CD8-positive, alpha-beta memory T cell (primary cell): ENCODE measurements around the gene OBSCN. TPM values are rescaled to one million over a fixed set of nuclear protein-coding genes. Genes with fewer than 3 reads are reported as not detected.

Source experiments
- CTCF ChIA-PET: fragments of 350-600 bp; sonication (Branson Sonifier 250); formaldehyde crosslinking; loops from one replicate; lab custom pipeline; 2021; ENCODE audit warnings: antibody characterized with exemption; lab: Charles Lee
- POLR2A ChIA-PET: fragments of 350-600 bp; sonication (Branson Sonifier 250); formaldehyde crosslinking; loops from one replicate; lab custom pipeline; 2021; ENCODE audit warnings: antibody characterized with exemption; lab: Charles Lee
- DNase-seq, 5 donors: peaks; one replicate each; pipeline versions ENCODE4 v3.0.0 to v3.0.0-alpha.2; 2020 to 2022; ENCODE audit warnings: mixed read lengths in 1 of 5
- H3K27ac ChIP-seq: one replicate; pipeline ENCODE4 v1.7.0; 2013; ENCODE audit warnings: low read depth, mild to moderate bottlenecking, low read length, moderate library complexity
- H3K27me3 ChIP-seq: 2 replicates; pipeline ENCODE4 v1.7.0; 2013; ENCODE audit warnings: low read length, mild to moderate bottlenecking; ENCODE audit not compliant: insufficient read depth, poor library complexity, severe bottlenecking
- H3K36me3 ChIP-seq: 2 replicates; pipeline ENCODE4 v1.7.0; 2013; ENCODE audit warnings: mild to moderate bottlenecking, low read length, moderate library complexity; ENCODE audit not compliant: insufficient read depth
- H3K4me1 ChIP-seq: 2 replicates; pipeline ENCODE4 v1.7.0; 2013; ENCODE audit warnings: mild to moderate bottlenecking, low read length, moderate library complexity; ENCODE audit not compliant: insufficient read depth
- H3K4me3 ChIP-seq: 2 replicates; pipeline ENCODE4 v1.7.0; 2013; ENCODE audit warnings: mild to moderate bottlenecking, low read length
- H3K9me3 ChIP-seq: 2 replicates; pipeline ENCODE4 v1.7.0; 2013; ENCODE audit warnings: mild to moderate bottlenecking, low read length
- H3K27ac Mint-ChIP-seq, 8 donors: one replicate each; pipeline ENCODE4 v1.8.0; 2020 to 2021; ENCODE audit warnings: mixed read lengths in 8 of 8, mild to moderate bottlenecking in 6 of 8, inconsistent platforms in 3 of 8, moderate library complexity in 3 of 8
- H3K27me3 Mint-ChIP-seq, 2 donors: one replicate each; pipeline ENCODE4 v1.8.0; 2020 to 2021; ENCODE audit warnings: mixed read lengths in 2 of 2, mild to moderate bottlenecking in 1 of 2, moderate library complexity in 1 of 2
- H3K36me3 Mint-ChIP-seq, 3 donors: one replicate each; pipeline ENCODE4 v1.8.0; 2020 to 2021; ENCODE audit warnings: mixed read lengths in 3 of 3, inconsistent platforms in 1 of 3, mild to moderate bottlenecking in 1 of 3
- H3K4me1 Mint-ChIP-seq, 3 donors: one replicate each; pipeline ENCODE4 v1.8.0; 2020 to 2021; ENCODE audit warnings: mixed read lengths in 3 of 3, inconsistent platforms in 1 of 3, mild to moderate bottlenecking in 1 of 3
- H3K4me3 Mint-ChIP-seq, 7 donors: one replicate each; pipeline ENCODE4 v1.8.0; 2020 to 2021; ENCODE audit warnings: mixed read lengths in 7 of 7, mild to moderate bottlenecking in 6 of 7, moderate library complexity in 4 of 7, inconsistent platforms in 2 of 7
- H3K9me3 Mint-ChIP-seq, 5 donors: one replicate each; pipeline ENCODE4 v1.8.0; 2020 to 2022; ENCODE audit warnings: mixed read lengths in 5 of 5, mild to moderate bottlenecking in 3 of 5, moderate library complexity in 2 of 5, inconsistent platforms in 1 of 5
- polyA plus RNA-seq: library from polyadenylated mRNA; unstranded; fragments of 300-500 nt; fragmentation: Illumina TruSeq; gene quantifications from one replicate; pipeline ENCODE4 v1.2.3, GENCODE V29; 2021
- total RNA-seq, 2 experiments: library from RNA; stranded (reverse); gene quantifications; one replicate each; pipeline ENCODE4 v1.2.3, GENCODE V29; 2021

OBSCN gene
- total and polyA plus RNA-seq, 3 experiments from 2014 or later: 3.0 to 13.6 (median 10.9) TPM

DNA sequence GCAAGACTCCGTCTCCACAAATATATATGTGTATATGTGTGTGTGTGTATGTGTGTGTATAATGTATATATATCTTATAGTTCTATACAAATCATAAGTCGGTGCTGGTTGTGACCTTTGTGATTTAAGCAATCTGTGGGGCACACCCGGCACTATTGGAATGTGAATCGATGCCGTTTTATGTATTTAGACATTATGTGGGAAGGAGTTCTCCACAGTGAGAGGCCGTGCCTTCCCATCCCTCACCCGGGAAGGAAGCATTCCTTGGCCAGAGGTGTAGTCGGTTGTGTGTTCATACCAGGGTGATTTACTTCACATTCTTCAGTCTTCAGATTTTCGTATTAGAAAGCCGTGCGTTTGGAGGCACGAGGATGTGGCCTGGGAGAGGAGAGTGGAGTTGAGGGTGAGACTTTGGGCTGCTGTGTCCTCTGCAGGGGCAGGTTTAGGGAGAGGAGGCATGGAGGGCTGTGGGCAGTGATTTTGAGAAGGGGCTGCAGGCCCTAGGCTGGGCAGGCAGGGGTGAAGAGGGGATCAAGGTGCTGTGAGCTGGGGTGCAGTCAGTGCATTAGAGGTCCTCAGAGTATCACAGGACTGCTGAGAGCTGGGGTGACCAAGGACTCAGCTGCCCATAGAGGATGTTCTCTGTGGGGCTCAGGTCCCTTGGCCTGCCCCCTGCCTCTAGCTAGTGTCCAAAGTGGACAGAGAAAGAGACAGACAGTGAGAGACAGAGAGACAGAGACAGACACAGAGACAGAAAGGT lies 141.0 kb downstream of the OBSCN start:
- no peaks in the 10 kb centered on the region for H3K27me3 ChIP-seq
- H3K27me3 Mint-ChIP-seq: peaks cover 0 to 1% of the 10 kb centered on the region in 2 donors
- POLR2A ChIA-PET: no interaction called here
- CTCF ChIA-PET: no interaction called here
- no peaks in the 10 kb centered on the region for H3K36me3 ChIP-seq
- H3K4me3 ChIP-seq: no peak overlapping the region
- H3K36me3 Mint-ChIP-seq: peaks cover 2 to 7% (median 4%) of the 10 kb centered on the region in 3 donors
- no peak overlapping the region for H3K27ac ChIP-seq
- H3K9me3 ChIP-seq: no peaks in the 10 kb centered on the region
- DNase-seq: peak in 1 of 5 donors; percentile 23
- H3K4me1 Mint-ChIP-seq: no peaks in the 10 kb centered on the region
- peak overlapping the region in 2 of 8 donors; percentile 50 to 52 for H3K27ac Mint-ChIP-seq
- H3K9me3 Mint-ChIP-seq: peaks cover 0 to 6% (median 0%) of the 10 kb centered on the region in 5 donors
- H3K4me3 Mint-ChIP-seq: no peak overlapping the region
- H3K4me1 ChIP-seq: no peaks in the 10 kb centered on the region

DNA sequence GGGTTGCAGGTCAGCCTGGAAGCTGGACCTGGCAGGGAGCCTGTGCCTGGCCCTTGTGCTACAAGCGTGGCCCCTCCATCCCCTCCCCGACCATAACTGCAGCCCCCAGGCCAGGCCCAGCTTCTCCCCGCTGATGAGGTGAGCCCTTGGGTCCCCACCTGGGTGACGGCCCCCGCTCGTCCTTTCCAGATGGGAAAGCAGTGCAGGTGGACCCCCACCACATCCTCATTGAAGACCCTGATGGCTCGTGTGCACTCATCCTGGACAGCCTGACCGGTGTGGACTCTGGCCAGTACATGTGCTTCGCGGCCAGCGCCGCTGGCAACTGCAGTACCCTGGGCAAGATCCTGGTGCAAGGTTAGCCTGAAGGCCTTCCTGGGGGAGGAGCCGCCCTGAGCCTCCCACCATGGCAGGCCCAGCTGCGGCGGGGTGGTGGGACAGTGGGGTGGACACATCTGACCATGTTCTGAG lies 141.9 kb downstream of the OBSCN start:
- ChIA-PET CTCF (no interaction called here), POLR2A (no interaction called here)
- H3K4me1 Mint-ChIP-seq: no peaks in the 10 kb centered on the region
- Histone ChIP-seq H3K36me3 (no peaks in the 10 kb centered on the region), H3K4me3 (no peak overlapping the region), H3K4me1 (no peaks in the 10 kb centered on the region), H3K27ac (no peak overlapping the region), H3K27me3 (no peaks in the 10 kb centered on the region), H3K9me3 (no peaks in the 10 kb centered on the region)
- H3K27ac Mint-ChIP-seq: no peak overlapping the region
- H3K9me3 Mint-ChIP-seq: no peaks in the 10 kb centered on the region
- H3K36me3 Mint-ChIP-seq: peaks cover 0 to 8% (median 2%) of the 10 kb centered on the region in 3 donors
- H3K4me3 Mint-ChIP-seq: no peak overlapping the region
- peak in 1 of 5 donors; percentile 39 for DNase-seq
- H3K27me3 Mint-ChIP-seq: peaks cover 0 to 1% of the 10 kb centered on the region in 2 donors

DNA sequence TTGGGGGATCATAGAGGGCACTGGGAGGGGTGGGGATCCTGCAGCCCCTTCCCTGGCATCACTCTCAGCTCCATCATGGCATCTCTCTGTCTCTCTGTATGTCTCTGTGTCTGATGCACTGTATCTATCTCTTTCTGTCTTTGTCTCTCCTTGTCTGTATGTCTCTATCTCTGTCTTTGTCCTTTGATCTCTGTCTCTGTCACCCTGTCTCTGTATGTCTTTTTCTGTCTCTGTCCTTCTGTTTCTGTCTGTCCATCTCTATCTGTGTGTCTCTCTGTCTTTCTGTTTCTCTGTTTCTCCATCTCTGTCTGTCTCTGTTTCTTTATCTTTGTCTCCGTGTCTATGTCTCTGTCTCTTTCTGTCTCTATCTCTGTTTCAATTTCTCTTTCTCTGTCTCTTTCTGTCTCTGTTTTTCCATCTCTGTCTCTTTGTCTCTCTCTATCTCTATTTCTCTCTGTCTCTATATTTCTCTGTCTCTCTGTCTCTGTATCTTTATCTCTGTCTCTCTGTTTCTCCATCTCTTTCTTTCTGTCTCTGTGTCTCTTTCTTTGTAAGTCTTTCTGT lies 142.4 kb downstream of the OBSCN start:
- no peaks in the 10 kb centered on the region for H3K36me3 ChIP-seq
- no peak overlapping the region for H3K4me3 Mint-ChIP-seq
- H3K4me1 ChIP-seq: no peaks in the 10 kb centered on the region
- H3K27ac Mint-ChIP-seq: peak overlapping the region in 2 of 8 donors; percentile 0 to 40
- H3K4me1 Mint-ChIP-seq: no peaks in the 10 kb centered on the region
- peaks cover 0 to 9% (median 2%) of the 10 kb centered on the region in 3 donors for H3K36me3 Mint-ChIP-seq
- no peaks in the 10 kb centered on the region for H3K27me3 ChIP-seq
- H3K9me3 Mint-ChIP-seq: no peaks in the 10 kb centered on the region
- CTCF ChIA-PET: no interaction called here
- POLR2A ChIA-PET: no interaction called here
- no peak overlapping the region for H3K4me3 ChIP-seq
- H3K27ac ChIP-seq: no peak overlapping the region
- no peaks in the 10 kb centered on the region for H3K9me3 ChIP-seq
- H3K27me3 Mint-ChIP-seq: peaks cover 0 to 1% of the 10 kb centered on the region in 2 donors
- DNase-seq: no peak

DNA sequence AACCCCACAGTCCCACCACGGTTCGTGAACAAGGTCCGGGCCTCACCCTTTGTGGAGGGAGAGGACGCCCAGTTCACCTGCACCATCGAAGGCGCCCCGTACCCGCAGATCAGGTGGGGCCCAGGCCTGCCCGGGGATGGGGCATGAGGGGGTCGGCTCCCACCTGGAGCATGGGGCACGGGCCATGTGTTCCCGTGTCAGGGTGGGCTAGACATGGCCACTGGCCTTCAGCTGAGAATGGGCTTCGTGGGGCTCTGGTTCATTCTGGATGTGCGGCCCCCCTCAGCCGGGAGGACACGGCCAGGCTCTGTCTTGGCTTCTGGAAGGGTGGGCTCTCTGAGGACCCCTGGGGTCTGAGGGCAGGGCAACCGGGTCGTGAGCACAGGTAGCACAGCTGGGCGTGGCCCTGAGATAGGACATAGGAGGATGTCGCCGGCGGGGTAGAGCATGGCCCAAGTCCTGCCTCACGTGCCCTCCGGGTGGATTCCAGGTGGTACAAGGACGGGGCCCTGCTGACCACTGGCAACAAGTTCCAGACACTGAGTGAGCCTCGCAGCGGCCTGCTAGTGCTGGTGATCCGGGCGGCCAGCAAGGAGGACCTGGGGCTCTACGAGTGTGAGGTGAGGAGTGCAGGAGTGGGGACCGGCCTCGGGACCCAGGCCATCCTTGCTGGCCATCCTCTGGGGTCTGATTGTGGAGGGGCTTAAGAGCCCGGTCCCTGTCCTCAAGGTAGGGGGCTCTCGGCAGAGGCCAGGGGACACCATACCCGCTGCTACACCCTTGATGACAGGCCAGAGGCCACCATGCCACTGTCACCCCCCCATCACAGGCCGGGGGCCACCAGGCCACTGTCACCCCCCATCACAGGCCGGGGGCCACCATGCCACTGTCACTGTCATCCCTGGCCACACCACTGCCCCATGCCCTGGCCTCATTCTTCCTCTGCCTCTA lies 143.3 kb downstream of the OBSCN start:
- Histone ChIP-seq H3K27me3 (no peaks in the 10 kb centered on the region), H3K4me3 (no peak overlapping the region), H3K4me1 (no peaks in the 10 kb centered on the region), H3K27ac (no peak overlapping the region), H3K36me3 (no peaks in the 10 kb centered on the region), H3K9me3 (no peaks in the 10 kb centered on the region)
- no peaks in the 10 kb centered on the region for H3K9me3 Mint-ChIP-seq
- POLR2A ChIA-PET: no interaction called here
- H3K27me3 Mint-ChIP-seq: peaks cover 0 to 1% of the 10 kb centered on the region in 2 donors
- H3K27ac Mint-ChIP-seq: no peak overlapping the region
- H3K4me1 Mint-ChIP-seq: no peaks in the 10 kb centered on the region
- no peak overlapping the region for H3K4me3 Mint-ChIP-seq
- peaks cover 0 to 9% (median 2%) of the 10 kb centered on the region in 3 donors for H3K36me3 Mint-ChIP-seq
- CTCF ChIA-PET: no interaction called here
- peak in 1 of 5 donors; percentile 39 for DNase-seq

DNA sequence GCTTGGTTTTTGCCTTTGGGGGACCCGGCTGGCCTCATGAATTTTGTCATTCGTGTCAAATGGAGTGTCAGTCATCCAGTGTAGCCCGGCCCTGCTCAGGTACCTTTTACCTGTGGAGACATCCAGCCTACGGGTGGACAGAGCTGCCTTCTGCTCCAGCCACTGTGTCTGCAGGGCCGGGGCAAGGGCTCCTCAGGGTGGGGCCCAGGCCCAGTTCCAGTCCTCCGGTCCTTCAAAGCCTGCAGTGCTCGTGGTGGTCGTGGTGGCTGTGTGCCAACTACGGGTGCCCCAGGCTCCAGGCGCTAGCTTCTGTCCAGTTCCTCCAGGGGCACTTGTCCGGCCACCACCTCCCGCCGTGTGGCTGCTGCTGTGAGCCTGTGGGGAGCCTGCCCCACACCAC lies 144.0 kb downstream of the OBSCN start:
- H3K27me3 Mint-ChIP-seq: peaks cover 0 to 1% of the 10 kb centered on the region in 2 donors
- H3K9me3 Mint-ChIP-seq: no peaks in the 10 kb centered on the region
- H3K4me1 ChIP-seq: no peaks in the 10 kb centered on the region
- H3K27me3 ChIP-seq: no peaks in the 10 kb centered on the region
- H3K36me3 ChIP-seq: no peaks in the 10 kb centered on the region
- DNase-seq: peak in 1 of 5 donors; percentile 42
- peaks cover 0 to 9% (median 2%) of the 10 kb centered on the region in 3 donors for H3K36me3 Mint-ChIP-seq
- no peaks in the 10 kb centered on the region for H3K4me1 Mint-ChIP-seq
- no peak overlapping the region for H3K27ac Mint-ChIP-seq
- H3K4me3 ChIP-seq: no peak overlapping the region
- POLR2A ChIA-PET: no interaction called here
- no peaks in the 10 kb centered on the region for H3K9me3 ChIP-seq
- CTCF ChIA-PET: no interaction called here
- no peak overlapping the region for H3K27ac ChIP-seq
- H3K4me3 Mint-ChIP-seq: no peak overlapping the region

DNA sequence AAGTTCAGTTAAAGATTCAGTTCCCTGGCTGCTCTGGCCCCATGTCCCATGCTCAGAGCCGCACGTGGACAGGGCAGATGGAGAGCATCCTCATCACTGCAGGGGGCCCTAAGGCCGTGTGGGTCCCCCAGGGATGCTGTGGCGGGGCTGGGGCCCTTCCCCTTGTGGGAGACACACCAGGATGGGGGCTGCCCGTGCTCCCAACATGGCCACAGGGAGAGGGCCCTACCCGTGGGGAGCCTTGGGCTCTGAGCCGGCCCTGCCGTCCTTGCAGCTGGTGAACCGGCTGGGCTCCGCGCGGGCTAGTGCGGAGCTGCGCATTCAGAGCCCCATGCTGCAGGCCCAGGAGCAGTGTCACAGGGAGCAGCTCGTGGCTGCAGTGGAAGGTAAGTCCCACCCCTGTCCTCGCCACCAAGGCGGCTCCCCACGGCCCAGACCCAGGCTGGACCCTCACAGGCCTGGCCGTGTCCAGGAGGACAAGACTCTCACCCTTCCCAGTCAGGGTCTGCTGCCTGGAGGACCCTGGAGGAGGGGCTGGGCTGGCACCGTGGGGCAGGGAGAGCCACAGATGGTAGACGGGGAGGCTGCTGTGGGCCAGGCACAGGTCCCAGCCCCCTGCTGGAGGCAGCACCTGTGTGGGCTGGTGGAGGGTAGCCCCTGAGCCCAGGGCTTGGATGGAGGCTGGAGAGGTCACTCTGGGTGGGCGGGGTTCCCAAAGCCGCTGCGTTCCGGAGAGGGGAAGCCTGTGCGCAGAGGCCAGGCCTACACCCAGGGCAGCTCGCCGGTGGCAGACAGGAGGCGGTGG lies 145.0 kb downstream of the OBSCN start:
- H3K27me3 Mint-ChIP-seq: peaks cover 0 to 1% of the 10 kb centered on the region in 2 donors
- H3K27ac ChIP-seq: no peak overlapping the region
- no peaks in the 10 kb centered on the region for H3K36me3 ChIP-seq
- ChIA-PET POLR2A (no interaction called here), CTCF (no interaction called here)
- H3K27me3 ChIP-seq: no peaks in the 10 kb centered on the region
- H3K4me3 Mint-ChIP-seq: no peak overlapping the region
- DNase-seq: peak in 1 of 5 donors; percentile 42
- no peaks in the 10 kb centered on the region for H3K9me3 ChIP-seq
- H3K36me3 Mint-ChIP-seq: peaks cover 0 to 9% (median 2%) of the 10 kb centered on the region in 3 donors
- no peaks in the 10 kb centered on the region for H3K9me3 Mint-ChIP-seq
- no peaks in the 10 kb centered on the region for H3K4me1 Mint-ChIP-seq
- H3K4me3 ChIP-seq: no peak overlapping the region
- no peaks in the 10 kb centered on the region for H3K4me1 ChIP-seq
- no peak overlapping the region for H3K27ac Mint-ChIP-seq

DNA sequence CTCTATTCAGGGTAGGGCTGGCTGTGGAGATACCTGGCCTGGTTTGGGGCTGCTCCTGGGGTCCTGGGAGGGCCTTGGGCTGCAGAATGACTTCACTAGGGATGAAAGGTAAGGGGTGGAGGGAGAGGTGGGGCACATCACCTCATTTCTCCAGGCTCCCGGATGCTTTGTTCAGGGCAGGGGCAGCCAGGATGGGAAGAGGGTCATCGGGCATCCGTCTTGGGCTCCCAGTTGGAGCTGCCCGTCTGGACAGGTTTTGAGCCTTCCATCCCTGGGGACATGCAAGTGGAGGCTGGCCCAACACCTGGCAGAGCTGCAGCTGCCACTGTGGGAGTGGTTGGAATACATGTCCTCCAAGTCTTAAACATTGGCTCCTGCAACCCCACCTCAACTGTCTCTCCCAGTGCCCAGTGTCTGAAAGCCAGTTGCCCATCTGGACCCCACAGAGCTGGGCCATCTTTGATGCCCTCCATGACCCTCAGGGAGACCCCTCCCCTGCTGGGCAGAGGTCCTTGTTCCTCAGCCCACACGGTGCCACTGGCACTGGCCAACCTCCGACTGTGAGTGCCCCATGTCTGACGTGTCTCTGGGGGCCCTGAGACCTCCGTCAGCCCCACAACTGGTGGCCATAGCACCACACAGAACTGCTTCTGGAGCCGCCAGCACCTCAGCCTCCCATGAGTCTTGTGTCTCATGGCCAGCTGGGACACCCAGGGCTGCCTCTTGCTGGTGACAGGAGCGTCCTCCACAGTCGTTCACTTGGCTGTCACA lies 145.9 kb downstream of the OBSCN start:
- Histone ChIP-seq H3K27ac (no peak overlapping the region), H3K36me3 (no peaks in the 10 kb centered on the region), H3K4me1 (no peaks in the 10 kb centered on the region), H3K27me3 (no peaks in the 10 kb centered on the region), H3K9me3 (no peaks in the 10 kb centered on the region), H3K4me3 (no peak overlapping the region)
- Mint-ChIP-seq H3K4me3 (no peak overlapping the region), H3K4me1 (no peaks in the 10 kb centered on the region), H3K36me3 (peaks cover 0 to 9% (median 2%) of the 10 kb centered on the region in 3 donors), H3K27me3 (peaks cover 0 to under 1% of the 10 kb centered on the region in 2 donors), H3K27ac (peak overlapping the region in 1 of 8 donors; percentile 74), H3K9me3 (no peaks in the 10 kb centered on the region)
- DNase-seq: peak in 1 of 5 donors; percentile 17
- CTCF ChIA-PET: no interaction called here
- POLR2A ChIA-PET: no interaction called here
